Measurements from ENCODE around the gene MMP24. TPM values are rescaled to one million over a fixed set of nuclear protein-coding genes. Genes with fewer than 3 reads are reported as not detected.

The MMP24 gene
- total RNA-seq, 2 experiments from 2014 or later: not detected

DNA sequence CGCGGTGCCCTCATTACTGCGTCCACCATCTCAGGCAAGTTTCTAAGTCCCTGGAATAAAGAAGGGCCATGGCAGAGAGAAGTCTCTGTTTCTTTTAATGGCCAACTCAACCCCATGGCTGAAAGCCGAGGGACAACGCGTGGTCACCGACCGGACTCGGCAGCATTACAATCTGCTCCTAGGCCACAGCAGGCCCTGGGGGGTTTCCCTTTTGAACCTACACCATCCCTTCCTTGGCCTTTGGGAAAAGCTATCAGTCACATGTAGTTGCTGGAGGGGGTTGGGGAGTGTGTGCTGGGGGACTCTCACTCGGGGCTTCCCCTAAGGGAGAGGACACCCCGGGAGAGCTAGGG lies 76.9 kb downstream of the MMP24 start:
- ATAC-seq (ENCODE audit: poor library complexity) (no peak), DNase-seq (no peak)
- no peak for TF ChIP-seq CTCF (IDR thresholded peaks at IDR 0.05)
- Mint-ChIP-seq H3K4me1 (ENCODE audit: low read depth) (peaks cover 8% of the 10 kb centered on the region), H3K36me3 (ENCODE audit: low read depth) (peaks cover 5% of the 10 kb centered on the region), H3K27ac (no peak overlapping the region), H3K27me3 (no peaks in the 10 kb centered on the region), H3K4me3 (no peak overlapping the region), H3K9me3 (no peaks in the 10 kb centered on the region)
- no peak overlapping the region for H3K27ac ChIP-seq (ENCODE audit: low read depth in 1 of 2, low read length in 2 of 2)
- POLR2A ChIA-PET: interaction anchor here (1.0 kb wide), 1 partner anchor 19 kb away, joined by 3 read pairs; the partner anchor contains the start of gene EIF6
- intact Hi-C loops (cut with DNase I, micrococcal nuclease): loop anchor here (1.0 to 10.0 kb wide), 3 partner anchors 136 to 159 kb away; partner anchors contain the start of gene EDEM2 (in 1 of the 2)
- H3K9me3 ChIP-seq (ENCODE audit: control insufficient read depth in 1 of 2, insufficient read depth in 1 of 2, low read length in 2 of 2): no peaks in the 10 kb centered on the region
- H3K27me3 ChIP-seq (ENCODE audit: control insufficient read depth in 1 of 2, insufficient read depth in 2 of 2, low read length in 2 of 2): no peaks in the 10 kb centered on the region
- CTCF ChIA-PET: interaction anchor here (0.6 to 1.6 kb wide), 19 partner anchors 10 to 938 kb away, joined by 3 to 12 read pairs (median 4); partner anchors contain the start of genes EDEM2, EIF6 and ERGIC3
- H3K36me3 ChIP-seq (ENCODE audit: insufficient read depth, low read length): peaks cover 10% of the 10 kb centered on the region
- H3K4me1 ChIP-seq (ENCODE audit: insufficient read depth, low read length): peaks cover 17% of the 10 kb centered on the region
- H3K4me3 ChIP-seq (ENCODE audit: low read length): no peak overlapping the region

- ATAC-seq (ENCODE audit: poor library complexity) (peak; percentile 98), DNase-seq (peak; percentile 66 to 93 (median 78))
- intact Hi-C loops (cut with DNase I, micrococcal nuclease): loop anchor here (1.0 to 10.0 kb wide), 3 partner anchors 135 to 159 kb away; partner anchors contain the start of gene EDEM2 (in 1 of the 2)
These were observed 77.4 kb downstream of the MMP24 start for GRCh38 chr20:35303735-35304491.

DNA sequence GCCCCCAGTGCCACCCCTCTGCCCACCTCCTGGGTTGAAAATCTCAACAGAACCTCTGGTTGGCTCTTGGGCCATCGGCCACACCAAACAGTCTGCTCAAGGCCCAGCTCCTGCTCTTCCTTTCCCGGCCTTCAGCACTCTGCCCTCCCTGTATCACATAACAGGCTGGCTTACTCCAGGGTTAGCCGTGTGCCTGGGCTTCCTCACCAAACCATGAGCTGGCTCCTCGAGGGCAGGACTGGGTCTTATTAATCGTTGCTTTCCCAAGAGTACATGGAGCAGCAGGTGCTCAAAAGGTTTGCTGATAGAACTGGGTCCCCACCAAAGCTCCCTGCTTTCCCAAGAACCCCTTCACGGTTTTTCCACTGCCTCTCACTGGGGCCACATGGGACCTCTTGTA lies 78.5 kb downstream of the MMP24 start:
- ChIA-PET CTCF (interaction anchor here (1.3 kb wide), 1 partner anchor 24 kb away, joined by 5 read pairs; no protein-coding TSS in a partner anchor), POLR2A (no interaction called here)
- Mint-ChIP-seq H3K4me1 (ENCODE audit: low read depth) (peaks cover 8% of the 10 kb centered on the region), H3K36me3 (ENCODE audit: low read depth) (peaks cover 10% of the 10 kb centered on the region), H3K27ac (no peak overlapping the region), H3K4me3 (no peak overlapping the region), H3K27me3 (no peaks in the 10 kb centered on the region), H3K9me3 (no peaks in the 10 kb centered on the region)
- Histone ChIP-seq H3K9me3 (ENCODE audit: control insufficient read depth in 1 of 2, insufficient read depth in 1 of 2, low read length in 2 of 2) (no peaks in the 10 kb centered on the region), H3K27me3 (ENCODE audit: control insufficient read depth in 1 of 2, insufficient read depth in 2 of 2, low read length in 2 of 2) (no peaks in the 10 kb centered on the region), H3K36me3 (ENCODE audit: insufficient read depth, low read length) (peaks cover 11% of the 10 kb centered on the region), H3K27ac (ENCODE audit: low read depth in 1 of 2, low read length in 2 of 2) (no peak overlapping the region), H3K4me1 (ENCODE audit: insufficient read depth, low read length) (peaks cover 17% of the 10 kb centered on the region), H3K4me3 (ENCODE audit: low read length) (no peak overlapping the region)
- intact Hi-C loops (cut with DNase I, micrococcal nuclease): loop anchor here in 1 of 2 experiments (10.0 kb wide), 1 partner anchor 160 kb away; the partner anchor contains the start of gene EDEM2
- TF ChIP-seq CTCF (IDR thresholded peaks at IDR 0.05): no peak
- ATAC-seq (ENCODE audit: poor library complexity) (no peak), DNase-seq (no peak)

More at GRCh38 chr20:35303735-35304491, 77.4 kb downstream of the MMP24 start:
- Histone ChIP-seq H3K4me1 (ENCODE audit: insufficient read depth, low read length) (peaks cover 17% of the 10 kb centered on the region), H3K4me3 (ENCODE audit: low read length) (no peak overlapping the region), H3K27me3 (ENCODE audit: control insufficient read depth in 1 of 2, insufficient read depth in 2 of 2, low read length in 2 of 2) (no peaks in the 10 kb centered on the region), H3K36me3 (ENCODE audit: insufficient read depth, low read length) (peaks cover 10% of the 10 kb centered on the region), H3K9me3 (ENCODE audit: control insufficient read depth in 1 of 2, insufficient read depth in 1 of 2, low read length in 2 of 2) (no peaks in the 10 kb centered on the region), H3K27ac (ENCODE audit: low read depth in 1 of 2, low read length in 2 of 2) (no peak overlapping the region)
- POLR2A ChIA-PET: interaction anchor here (1.0 kb wide), 1 partner anchor 19 kb away, joined by 3 read pairs; the partner anchor contains the start of gene EIF6
- Mint-ChIP-seq H3K36me3 (ENCODE audit: low read depth) (peaks cover 5% of the 10 kb centered on the region), H3K9me3 (no peaks in the 10 kb centered on the region), H3K27me3 (no peaks in the 10 kb centered on the region), H3K4me3 (no peak overlapping the region), H3K27ac (no peak overlapping the region), H3K4me1 (ENCODE audit: low read depth) (peaks cover 8% of the 10 kb centered on the region)
- TF ChIP-seq CTCF (IDR thresholded peaks at IDR 0.05): peak; percentile 94
- CTCF ChIA-PET: interaction anchor here (0.6 to 1.6 kb wide), 20 partner anchors 9 to 938 kb away, joined by 3 to 12 read pairs (median 4); partner anchors contain the start of genes EDEM2, EIF6 and ERGIC3

All from CD4-positive, alpha-beta T cell (primary cell).